HG03469 (cell line): ENCODE data around the gene NSUN5.
"Not testable (repeated sequence)": the region's sequence is repeated elsewhere in the genome, so short reads cannot be mapped to it uniquely, and the experiment has no call there.

Source experiments
- ATAC-seq: cut with Tn5 transposase; IDR thresholded peaks from one replicate; pipeline ENCODE4 v1.9.1; 2021; ENCODE audit warnings: mild to moderate bottlenecking, moderate library complexity, moderate number of reproducible peaks; ENCODE audit not compliant: unreplicated experiment

NSUN5 gene

GRCh38 chr7:73297235-73297634, 11.4 kb downstream of the NSUN5 start:
- not testable (repeated sequence) for ATAC-seq

GRCh38 chr7:73277210-73277609, 31.4 kb downstream of the NSUN5 start:
- not testable (repeated sequence) for ATAC-seq

GRCh38 chr7:73267813-73268212, 40.8 kb downstream of the NSUN5 start:
- not testable (repeated sequence) for ATAC-seq

GRCh38 chr7:73266719-73267368, 41.8 kb downstream of the NSUN5 start:
- ATAC-seq, result peak; percentile 57

- ATAC-seq, result not testable (repeated sequence)
Observed at GRCh38 chr7:73262416-73262815, 46.2 kb downstream of the NSUN5 start.
